ENCODE data around the gene FUT8. TPM values are rescaled to one million over a fixed set of nuclear protein-coding genes. Genes with fewer than 3 reads are reported as not detected.

FUT8 gene
- total and polyA plus RNA-seq, 8 donors: 5.8 to 42.6 (median 20.3) TPM

DNA sequence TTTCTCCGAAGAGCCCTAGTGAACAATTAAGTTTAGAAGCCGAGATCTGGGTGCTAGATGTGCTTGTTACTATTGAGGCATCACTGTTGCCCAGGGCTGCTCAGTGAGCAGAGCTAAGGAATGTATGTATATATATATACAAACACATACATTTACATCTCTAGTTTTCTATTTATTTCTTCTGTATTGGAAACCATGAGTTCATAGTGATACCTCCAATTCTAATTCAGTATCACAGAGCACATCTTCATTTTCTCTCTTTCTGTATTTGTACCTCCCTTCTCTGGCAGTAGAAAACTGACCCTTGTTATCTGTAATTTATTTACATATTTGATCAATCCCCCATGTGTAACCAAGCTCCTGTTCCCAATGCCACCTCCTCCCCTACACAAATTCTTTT, 40.7 kb upstream of the FUT8 start:
- intact Hi-C loops (cut with DNase I): no loop called here

DNA sequence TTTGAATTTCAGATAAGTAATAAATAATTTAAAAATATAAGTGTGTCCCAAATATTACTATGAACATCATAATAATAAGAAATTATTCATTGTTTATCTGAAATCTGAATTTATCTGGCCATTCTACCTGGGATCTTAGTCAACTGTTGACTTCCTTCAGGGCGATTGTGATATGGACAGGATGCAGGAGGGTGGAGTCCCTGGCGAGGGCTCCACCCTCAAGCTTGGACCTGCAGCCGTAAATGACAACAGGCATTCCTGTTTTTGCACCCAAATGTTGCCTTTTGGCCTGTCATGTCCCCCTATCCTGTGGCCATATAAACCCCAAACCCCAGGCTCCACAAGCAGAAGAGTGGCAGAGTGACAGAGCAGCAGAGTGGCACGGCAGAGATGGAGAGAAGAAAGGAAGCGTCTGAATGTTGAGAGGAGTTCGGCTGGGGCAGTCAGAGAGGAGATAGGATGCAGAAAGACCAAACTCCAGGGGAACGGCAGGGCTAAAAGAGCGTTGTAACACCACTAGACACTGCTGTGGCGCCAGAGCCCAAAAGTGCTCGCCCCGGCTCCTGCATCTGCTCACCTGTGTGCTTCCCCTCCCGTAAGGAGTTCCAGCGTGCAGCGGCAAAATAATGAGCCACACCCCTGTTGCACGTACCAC, 39.4 kb upstream of the FUT8 start:
- ATAC-seq: peak in 3 of 4 donors; percentile 67 to 82 (median 74)
- Histone ChIP-seq H3K36me3 (no peaks in the 10 kb centered on the region), H3K9me3 (no peaks in the 10 kb centered on the region), H3K4me3 (peak overlapping the region in 1 of 4 donors; percentile 32), H3K27me3 (no peaks in the 10 kb centered on the region), H3K27ac (peak overlapping the region in 1 of 4 donors; percentile 13), H3K4me1 (no peaks in the 10 kb centered on the region)
- FAIRE-seq: no peak
- TF ChIP-seq, protein P1, sequence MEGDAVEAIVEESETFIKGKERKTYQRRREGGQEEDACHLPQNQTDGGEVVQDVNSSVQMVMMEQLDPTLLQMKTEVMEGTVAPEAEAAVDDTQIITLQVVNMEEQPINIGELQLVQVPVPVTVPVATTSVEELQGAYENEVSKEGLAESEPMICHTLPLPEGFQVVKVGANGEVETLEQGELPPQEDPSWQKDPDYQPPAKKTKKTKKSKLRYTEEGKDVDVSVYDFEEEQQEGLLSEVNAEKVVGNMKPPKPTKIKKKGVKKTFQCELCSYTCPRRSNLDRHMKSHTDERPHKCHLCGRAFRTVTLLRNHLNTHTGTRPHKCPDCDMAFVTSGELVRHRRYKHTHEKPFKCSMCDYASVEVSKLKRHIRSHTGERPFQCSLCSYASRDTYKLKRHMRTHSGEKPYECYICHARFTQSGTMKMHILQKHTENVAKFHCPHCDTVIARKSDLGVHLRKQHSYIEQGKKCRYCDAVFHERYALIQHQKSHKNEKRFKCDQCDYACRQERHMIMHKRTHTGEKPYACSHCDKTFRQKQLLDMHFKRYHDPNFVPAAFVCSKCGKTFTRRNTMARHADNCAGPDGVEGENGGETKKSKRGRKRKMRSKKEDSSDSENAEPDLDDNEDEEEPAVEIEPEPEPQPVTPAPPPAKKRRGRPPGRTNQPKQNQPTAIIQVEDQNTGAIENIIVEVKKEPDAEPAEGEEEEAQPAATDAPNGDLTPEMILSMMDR (IDR thresholded peaks at IDR 0.05): no peak
- intact Hi-C loops (cut with DNase I): no loop called here
- WGBS, 2 donors: 43 to 57% methylated on average over 15 of the region's 15 CpGs
- peak in 1 of 6 donors; percentile 58 for DNase-seq

More for the DNA sequence above, 40.7 kb upstream of the FUT8 start:
- 92 to 98% methylated on average over 2 of the region's 2 CpGs for WGBS, 2 donors
- Histone ChIP-seq H3K9me3 (no peaks in the 10 kb centered on the region), H3K36me3 (no peaks in the 10 kb centered on the region), H3K4me3 (no peak overlapping the region), H3K4me1 (no peaks in the 10 kb centered on the region), H3K27me3 (no peaks in the 10 kb centered on the region), H3K27ac (no peak overlapping the region)
- ATAC-seq (no peak), DNase-seq (no peak), FAIRE-seq (no peak)
- TF ChIP-seq, protein P1 (IDR thresholded peaks at IDR 0.05): no peak

DNA sequence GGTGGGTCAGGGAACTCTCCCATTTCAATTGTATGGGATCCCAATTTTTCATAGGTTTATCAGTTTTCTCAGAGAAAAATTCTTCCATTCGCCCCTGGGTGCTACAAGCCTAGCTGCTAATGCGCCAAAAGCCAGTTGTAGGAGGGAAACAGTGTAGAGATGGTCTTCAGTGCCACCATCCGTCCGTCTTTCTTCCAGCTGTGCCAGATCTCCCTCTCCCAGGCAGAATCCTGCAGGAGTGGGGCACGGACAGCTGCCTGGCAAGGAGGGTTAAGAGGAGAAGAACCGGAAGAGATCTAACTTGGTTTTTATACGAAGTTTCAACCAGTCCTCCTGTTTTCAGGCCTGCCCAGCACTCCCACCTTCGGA, 38.9 kb upstream of the FUT8 start:
- Histone ChIP-seq H3K27me3 (no peaks in the 10 kb centered on the region), H3K4me3 (peak overlapping the region in 1 of 4 donors; percentile 32), H3K36me3 (no peaks in the 10 kb centered on the region), H3K9me3 (no peaks in the 10 kb centered on the region), H3K4me1 (no peaks in the 10 kb centered on the region), H3K27ac (peak overlapping the region in 1 of 4 donors; percentile 13)
- TF ChIP-seq, protein P1 (IDR thresholded peaks at IDR 0.05): no peak
- 49 to 52% methylated on average over 8 of the region's 8 CpGs for WGBS, 2 donors
- ATAC-seq: peak in 3 of 4 donors; percentile 78 to 96 (median 93)
- peak in 3 of 6 donors; percentile 11 to 52 (median 26) for DNase-seq
- intact Hi-C loops (cut with DNase I): no loop called here
- no peak for FAIRE-seq

DNA sequence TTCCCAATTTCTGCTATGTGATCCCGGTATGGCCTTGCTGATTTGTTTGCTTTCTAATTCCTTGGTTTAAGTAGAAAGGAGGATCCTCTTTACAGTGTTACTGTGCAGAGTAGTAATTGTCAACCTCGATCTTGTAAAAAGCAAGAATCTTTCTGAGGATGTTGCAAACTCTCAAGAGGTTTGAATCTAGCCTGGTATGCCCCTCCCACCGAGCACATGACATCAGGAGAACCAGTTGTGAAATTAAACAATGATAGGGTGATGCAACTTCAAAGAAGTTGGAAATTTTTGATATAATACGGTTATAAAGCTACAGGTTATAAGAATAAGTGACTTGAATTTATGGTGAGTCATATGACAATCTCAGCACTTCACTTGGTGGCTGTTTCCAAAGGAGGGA, 35.0 kb upstream of the FUT8 start:
- no peaks in the 10 kb centered on the region for H3K27me3 ChIP-seq
- H3K4me1 ChIP-seq: no peaks in the 10 kb centered on the region
- WGBS, 2 donors: 53 to 69% methylated on average over 4 of the region's 4 CpGs
- no peaks in the 10 kb centered on the region for H3K36me3 ChIP-seq
- ATAC-seq: no peak
- TF ChIP-seq, protein P1 (IDR thresholded peaks at IDR 0.05): no peak
- no peak for DNase-seq
- H3K4me3 ChIP-seq: no peak overlapping the region
- H3K9me3 ChIP-seq: no peaks in the 10 kb centered on the region
- intact Hi-C loops (cut with DNase I): no loop called here
- H3K27ac ChIP-seq: no peak overlapping the region
- FAIRE-seq: no peak

DNA sequence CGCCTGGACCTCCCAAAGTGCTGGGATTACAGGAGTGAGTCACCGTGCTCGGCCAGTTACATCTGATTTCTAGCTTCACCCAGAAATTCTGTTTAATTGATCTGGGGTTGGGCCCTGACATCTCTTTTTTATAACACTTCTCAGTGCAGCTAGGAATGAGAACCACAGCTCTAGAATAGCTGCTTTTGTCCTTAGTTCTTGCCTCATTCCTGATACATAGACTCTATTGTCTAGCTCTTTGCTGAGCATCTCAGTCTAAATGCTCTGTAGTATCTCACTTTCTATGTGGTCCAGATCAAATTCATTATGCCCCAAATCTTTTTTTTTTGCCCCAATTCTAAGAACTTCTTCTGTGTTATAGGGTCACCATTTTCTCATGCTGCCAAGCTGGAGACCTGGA, 29.9 kb upstream of the FUT8 start:
- WGBS, 2 donors: 92 to 100% methylated on average over 3 of the region's 3 CpGs
- Histone ChIP-seq H3K9me3 (no peaks in the 10 kb centered on the region), H3K27me3 (no peaks in the 10 kb centered on the region), H3K4me3 (no peak overlapping the region), H3K27ac (no peak overlapping the region), H3K36me3 (no peaks in the 10 kb centered on the region), H3K4me1 (no peaks in the 10 kb centered on the region)
- FAIRE-seq: no peak
- no peak for ATAC-seq
- intact Hi-C loops (cut with DNase I): no loop called here
- DNase-seq: no peak
- TF ChIP-seq, protein P1 (IDR thresholded peaks at IDR 0.05): no peak

Data from pancreas (tissue), 10 donors.